Pulmonary artery endothelial cell (primary cell): ENCODE results near the gene CKLF. TPM values are rescaled to one million over a fixed set of nuclear protein-coding genes. Genes with fewer than 3 reads are reported as not detected.
"Not testable (repeated sequence)": the region's sequence is repeated elsewhere in the genome, so short reads cannot be mapped to it uniquely, and the experiment has no call there.

Experiments
- DNase-seq: peaks from one replicate; pipeline ENCODE4 v3.0.0-alpha.2; 2011; ENCODE audit warnings: low read depth, low spot score
- total RNA-seq: library from RNA; depleted of rRNA; stranded (reverse); fragments of >200 nt; gene quantifications from 2 replicates; pipeline ENCODE4 v1.2.3, GENCODE V29; 2014

Gene CKLF
- total RNA-seq, 1 donor from 2014 or later: 74.6 TPM

GRCh38 chr16:66542396-66542795 is 10.0 kb upstream of the CKLF start:
- no peak for DNase-seq

GRCh38 chr16:66543541-66543940 is 8.8 kb upstream of the CKLF start:
- no peak for DNase-seq

DNA sequence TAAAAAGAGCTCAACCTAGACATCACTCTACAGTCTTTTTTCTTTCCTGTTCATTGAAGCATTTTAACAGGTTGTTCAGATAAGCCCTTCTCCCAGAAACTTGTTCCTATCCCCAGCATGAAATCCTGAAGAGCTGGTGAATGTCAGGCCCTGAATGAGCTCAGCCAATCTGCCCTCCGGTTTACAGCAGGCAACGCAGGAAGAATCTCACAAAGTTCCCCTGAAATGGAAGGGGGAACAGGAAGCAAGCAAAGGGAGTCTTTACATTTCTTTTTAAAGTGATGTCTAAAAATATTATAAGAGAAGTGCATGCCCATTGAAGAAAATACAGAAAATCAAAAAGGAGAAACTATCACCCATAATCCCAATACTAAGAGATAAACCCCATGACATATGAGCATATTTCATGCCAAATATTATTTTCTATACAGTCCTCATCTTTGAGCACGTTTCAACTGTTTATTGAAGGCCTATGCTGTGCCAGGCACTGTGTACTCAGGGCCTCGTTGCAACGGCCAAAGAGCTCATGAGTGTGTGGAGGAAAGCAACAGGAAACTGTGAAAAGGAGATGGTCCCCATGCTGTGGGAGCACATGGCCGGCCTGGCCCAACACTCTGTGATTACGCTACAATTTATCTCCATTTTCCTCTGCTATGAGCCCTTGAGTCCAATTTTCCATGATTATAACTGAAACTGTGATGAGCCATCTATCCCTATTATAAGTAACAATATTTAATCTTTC is 8.2 kb upstream of the CKLF start:
- no peak for DNase-seq

- no peak for DNase-seq
Measured at GRCh38 chr16:66547101-66547989, 5.0 kb upstream of the CKLF start.

- DNase-seq: no peak
Measured at GRCh38 chr16:66548068-66548467, 4.3 kb upstream of the CKLF start.

DNA sequence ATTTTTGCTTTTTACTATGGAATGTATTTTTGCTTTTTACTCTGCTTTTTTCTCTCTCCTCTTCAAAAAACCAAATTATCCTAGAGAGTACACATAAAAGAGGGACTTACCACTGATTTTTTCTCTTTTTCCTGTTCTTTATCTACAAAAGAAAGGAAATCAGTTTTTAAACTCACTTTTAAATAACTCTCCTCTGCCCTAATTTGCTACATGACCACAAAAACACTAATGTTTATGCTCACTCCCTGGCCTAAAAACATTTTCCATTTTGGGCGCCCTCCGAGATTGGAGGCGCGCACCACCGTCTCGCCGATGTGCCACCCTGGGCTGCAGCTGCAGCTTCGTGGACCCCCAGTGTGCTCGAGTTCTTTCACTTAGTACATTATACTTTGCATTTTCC is 3.5 kb upstream of the CKLF start:
- no peak for DNase-seq

DNA sequence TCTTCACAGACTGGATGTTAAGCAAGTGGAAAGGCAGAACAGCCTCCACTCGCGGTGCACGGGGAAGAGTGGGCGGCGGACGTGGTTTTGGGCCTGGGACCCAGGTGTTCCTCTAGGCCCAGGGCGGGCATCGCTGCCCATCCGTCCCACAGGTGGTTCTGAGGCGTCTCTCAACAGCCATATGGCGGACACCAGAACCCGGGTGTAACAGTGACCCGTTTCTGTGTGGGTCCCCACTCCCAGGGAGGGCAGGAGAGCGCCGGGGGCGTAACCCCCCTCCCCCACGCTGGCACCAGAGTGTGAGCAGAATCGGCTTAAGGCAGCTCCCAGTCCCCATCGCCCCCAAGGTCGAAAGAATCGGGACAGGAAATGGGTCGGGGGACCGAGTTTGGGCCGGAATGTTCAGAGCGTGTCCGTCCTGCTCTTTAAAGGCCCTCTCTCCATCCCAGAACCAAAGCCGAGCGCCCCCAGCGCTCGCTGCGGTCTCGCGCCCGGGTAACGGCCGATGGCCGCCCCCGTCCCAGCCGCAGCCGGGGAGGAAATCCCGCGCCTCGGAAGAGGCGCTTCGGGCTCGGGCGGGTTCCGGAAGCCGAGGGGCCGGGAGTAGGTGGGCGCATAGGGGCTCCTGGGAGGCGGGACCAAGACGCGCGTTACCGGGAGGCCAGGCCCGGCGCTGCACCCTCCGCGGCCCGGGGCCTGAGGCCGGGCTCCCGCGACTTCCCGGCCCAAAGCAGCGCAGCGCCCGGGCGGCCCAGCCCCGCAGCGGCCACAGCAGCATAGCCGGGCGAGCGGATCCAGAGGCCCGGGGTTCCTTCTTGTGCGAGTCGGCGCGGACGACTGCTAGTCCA is 2.9 kb upstream of the CKLF start, which contains the start of gene TK2:
TK2 (minus strand) TSS at position 839 of the 848 bp plus-strand sequence; CDS start at position 778, 61 bp downstream.
- DNase-seq: no peak

DNA sequence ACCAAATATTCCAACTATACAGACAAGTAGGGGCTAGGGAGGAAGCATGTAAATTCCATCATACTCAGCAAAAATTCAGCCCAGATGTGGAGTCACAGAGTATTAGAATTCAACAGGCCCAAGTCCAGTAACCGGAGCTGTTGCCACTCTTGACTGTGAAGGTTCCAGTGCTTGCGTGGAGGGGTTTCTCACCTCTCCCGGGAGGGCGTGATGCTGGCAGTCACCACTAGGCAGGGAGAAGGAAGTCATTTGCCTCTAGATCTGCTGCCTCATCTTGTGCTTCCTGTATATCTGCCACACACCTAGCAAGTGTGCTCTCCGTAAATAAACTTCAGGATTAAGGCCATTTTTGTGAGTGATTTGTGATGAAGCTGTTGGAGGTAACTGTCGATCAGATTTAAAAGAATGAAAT is 1.0 kb upstream of the CKLF start:
- DNase-seq: no peak

DNA sequence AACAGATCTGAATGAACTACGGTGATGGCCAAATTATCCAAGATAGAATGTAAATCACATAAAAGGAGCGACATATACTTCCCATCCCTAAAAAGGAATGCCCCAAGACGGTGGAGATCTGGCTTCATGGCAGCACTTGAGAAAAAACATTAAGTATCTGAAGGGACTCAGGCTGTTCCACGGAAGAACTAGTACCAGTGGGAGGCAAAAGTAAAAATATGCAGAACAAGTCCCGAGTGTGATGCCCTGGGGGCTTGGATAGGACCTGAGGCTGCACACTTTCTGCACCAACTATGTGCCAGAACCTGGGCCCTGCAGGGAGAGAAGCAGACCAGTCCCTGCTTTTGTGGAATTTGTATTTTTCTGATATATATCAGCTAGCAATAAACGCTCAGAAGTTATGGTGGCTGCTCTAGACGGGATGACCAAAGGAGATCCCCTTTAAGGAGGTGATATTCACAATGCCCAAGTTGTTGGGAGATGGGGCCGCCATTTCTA is 539 bp upstream of the CKLF start:
- DNase-seq: no peak

GRCh38 chr16:66553223-66553622 is 847 bp downstream of the CKLF start:
- no peak for DNase-seq

DNA sequence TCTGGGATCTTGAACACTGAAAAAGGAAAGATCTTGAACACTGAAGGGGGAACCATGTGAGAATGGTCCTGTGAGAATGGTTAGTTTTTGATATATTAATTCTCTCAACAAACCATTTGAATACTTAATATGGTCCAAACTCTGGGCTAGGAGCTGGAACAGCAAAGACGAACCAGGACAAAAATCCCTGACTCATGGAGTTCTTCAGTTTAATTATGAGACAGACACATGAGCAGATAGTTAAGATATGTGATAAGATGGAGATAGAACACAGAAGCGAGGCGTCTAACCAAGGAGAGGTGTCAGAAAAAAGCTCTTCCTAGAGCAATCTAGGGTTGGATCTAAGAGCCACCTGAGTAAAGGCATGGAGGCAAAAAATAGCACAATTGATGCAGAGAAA is 1.6 kb downstream of the CKLF start:
- DNase-seq: no peak

DNA sequence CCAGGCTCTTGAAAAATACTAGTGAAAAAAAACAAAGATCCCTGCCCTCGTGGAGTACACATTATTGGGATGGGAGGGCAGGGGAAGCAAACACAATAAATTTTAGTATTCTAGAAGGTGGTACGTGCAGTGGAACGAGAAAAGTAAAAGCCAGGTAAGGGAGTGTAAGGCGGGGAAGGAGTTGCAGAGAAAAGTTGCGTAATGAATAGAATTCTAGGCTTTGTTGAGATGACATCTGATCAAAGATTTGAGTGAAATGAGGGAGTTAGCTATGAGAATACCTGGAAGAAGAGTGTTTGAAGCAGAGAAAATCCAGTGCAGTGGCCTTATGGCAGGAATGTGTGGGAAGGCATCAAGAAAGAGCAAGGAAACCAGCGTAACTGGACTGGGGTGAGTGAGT is 2.1 kb downstream of the CKLF start:
- no peak for DNase-seq

- no peak for DNase-seq
Measured at GRCh38 chr16:66560107-66560506, 7.7 kb downstream of the CKLF start.

GRCh38 chr16:66561381-66562080 is 9.2 kb downstream of the CKLF start:
- no peak for DNase-seq

- no peak for DNase-seq
Measured at GRCh38 chr16:66562409-66562808, 10.0 kb downstream of the CKLF start.

DNA sequence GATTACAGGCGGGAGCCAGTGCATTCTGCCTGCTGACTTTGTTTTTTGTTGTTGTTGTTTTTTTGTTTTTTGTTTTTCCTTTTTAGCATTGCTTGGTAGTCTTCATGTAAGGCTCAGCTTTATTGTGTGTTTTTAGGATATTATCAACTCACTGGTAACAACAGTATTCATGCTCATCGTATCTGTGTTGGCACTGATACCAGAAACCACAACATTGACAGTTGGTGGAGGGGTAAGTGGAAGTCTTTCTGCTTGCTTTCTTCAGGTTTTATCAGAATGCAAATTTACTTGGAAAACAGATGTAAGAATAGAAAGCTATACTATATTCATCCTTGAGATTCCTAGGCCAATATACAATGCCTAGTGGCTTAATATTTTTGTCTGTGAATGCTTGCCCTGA is 10.6 kb downstream of the CKLF start:
- no peak for DNase-seq

DNA sequence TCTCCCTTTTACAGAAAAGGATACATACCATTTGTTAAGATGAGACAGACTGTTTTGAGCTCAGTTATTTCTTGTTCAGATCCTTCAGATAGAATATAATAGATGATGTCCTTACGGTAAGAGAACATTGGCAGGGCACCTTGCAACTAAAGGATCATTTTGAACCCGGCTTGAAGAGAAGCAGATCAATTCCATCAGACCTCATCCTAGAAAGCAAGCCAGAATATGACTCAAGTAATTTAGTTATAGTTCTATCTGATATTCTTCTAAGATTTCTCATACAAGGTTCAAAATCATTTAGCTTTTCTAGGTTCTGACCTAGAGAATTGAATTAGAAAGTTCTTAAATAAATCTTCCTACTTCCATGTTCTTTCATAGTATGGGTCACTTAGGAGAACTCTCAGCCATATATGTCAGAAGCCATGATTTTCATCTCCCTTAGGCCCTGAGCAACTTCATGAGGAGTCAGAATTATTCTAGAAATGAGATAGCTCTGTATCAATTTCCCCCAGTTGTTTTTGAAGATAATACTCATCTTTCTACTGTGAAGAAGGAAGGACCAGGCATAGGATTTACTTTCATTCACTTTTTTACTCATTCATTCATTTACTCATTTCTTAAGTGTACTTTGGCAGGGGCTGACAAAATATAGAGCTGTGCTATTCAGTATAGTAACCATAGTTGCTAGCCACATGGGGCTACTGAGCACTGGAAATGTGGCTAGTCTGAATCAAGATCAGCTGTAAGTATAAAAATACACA is 11.4 kb downstream of the CKLF start:
- DNase-seq: no peak

GRCh38 chr16:66566051-66566901 is 13.9 kb downstream of the CKLF start, which contains the start of gene CMTM1:
TSS of gene CMTM1 (plus strand) at chr16:66566439. CDS start at chr16:66566514, 75 bp downstream.
- DNase-seq: no peak

DNA sequence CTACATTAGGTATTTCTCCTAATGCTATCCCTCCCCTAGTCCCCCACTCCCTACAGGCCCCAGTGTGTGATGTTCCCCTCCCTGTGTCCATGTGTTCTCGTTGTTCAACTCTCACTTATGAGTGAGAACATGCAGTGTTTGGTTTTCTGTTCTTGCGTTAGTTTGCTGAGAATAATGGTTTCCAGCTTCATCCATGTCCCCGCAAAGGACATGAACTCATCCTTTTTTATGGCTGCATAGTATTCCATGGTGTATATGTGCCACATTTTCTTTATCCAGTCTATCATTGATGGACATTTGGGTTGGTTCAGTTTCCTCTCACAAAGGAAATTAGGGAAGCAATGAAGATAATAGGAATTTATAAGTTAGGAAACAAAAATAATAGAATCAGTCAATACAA is 14.9 kb downstream of the CKLF start:
- DNase-seq: not testable (repeated sequence)
